HG03175 (cell line): ENCODE measurements around the gene ZNF511.

ENCODE experiments used
- ATAC-seq: cut with Tn5 transposase; IDR thresholded peaks from one replicate; pipeline ENCODE4 v1.9.1; 2021; ENCODE audit warnings: mild to moderate bottlenecking, moderate library complexity; ENCODE audit not compliant: unreplicated experiment

The ZNF511 gene

GRCh38 chr10:133351408-133352318, 42.9 kb downstream of the ZNF511 start:
- no peak for ATAC-seq

GRCh38 chr10:133353202-133353959, 44.7 kb downstream of the ZNF511 start:
- ATAC-seq: no peak

- ATAC-seq: no peak
These were observed 45.4 kb downstream of the ZNF511 start for GRCh38 chr10:133353988-133354605.

- no peak for ATAC-seq
These were observed 46.0 kb downstream of the ZNF511 start for GRCh38 chr10:133354672-133355240.

- no peak for ATAC-seq
These were observed 46.6 kb downstream of the ZNF511 start for GRCh38 chr10:133355266-133355665.

GRCh38 chr10:133355991-133356390, 47.3 kb downstream of the ZNF511 start:
- ATAC-seq: no peak

- no peak for ATAC-seq
These were observed 48.0 kb downstream of the ZNF511 start for GRCh38 chr10:133356549-133357284.

GRCh38 chr10:133357285-133358161, 48.8 kb downstream of the ZNF511 start, which contains the start of gene FUOM:
Gene FUOM (minus strand): TSS chr10:133358019. CDS start chr10:133358007, 12 bp downstream.
- ATAC-seq: peak; percentile 64

- ATAC-seq: no peak
These were observed 49.6 kb downstream of the ZNF511 start for GRCh38 chr10:133358162-133358924.

GRCh38 chr10:133358925-133359310, 50.2 kb downstream of the ZNF511 start:
- no peak for ATAC-seq

GRCh38 chr10:133359554-133359971, 50.8 kb downstream of the ZNF511 start:
- no peak for ATAC-seq

GRCh38 chr10:133359972-133360610, 51.4 kb downstream of the ZNF511 start:
- ATAC-seq: no peak

GRCh38 chr10:133361227-133361626, 52.5 kb downstream of the ZNF511 start:
- no peak for ATAC-seq

GRCh38 chr10:133361773-133362441, 53.2 kb downstream of the ZNF511 start:
- ATAC-seq: no peak
